Psoas muscle (tissue), 8 donors: Measurements from ENCODE around the gene PLXDC2. TPM values are rescaled to one million over a fixed set of nuclear protein-coding genes. Genes with fewer than 3 reads are reported as not detected.

Source experiments
- ATAC-seq, 4 donors: fragments of 200-7000 bp; cut with Tn5 transposase; one replicate each; pipeline ENCODE4 v1.9.1; 2020; ENCODE audit warnings: moderate library complexity in 3 of 4, mild to moderate bottlenecking in 2 of 4
- DNase-seq, 2 donors: peaks; one replicate each; pipeline ENCODE4 v3.0.0-alpha.2; 2020
- H3K27ac ChIP-seq: fragments of 200-600 bp; one replicate; pipeline ENCODE4 v1.8.0; 2022
- H3K27me3 ChIP-seq, 3 donors: fragments of 200-600 bp in 1 of 3; one replicate each; pipeline versions ENCODE4 v1.6.1 to v1.8.0; 2013 to 2022; ENCODE audit warnings: low read length in 2 of 3, mild to moderate bottlenecking in 2 of 3, moderate library complexity in 1 of 3; ENCODE audit not compliant: insufficient read depth in 3 of 3
- H3K36me3 ChIP-seq, 2 donors: fragments of 200-600 bp in 1 of 2; one replicate each; pipeline versions ENCODE4 v1.6.1 to v1.8.0; 2013 to 2022; ENCODE audit warnings: low read depth in 1 of 2, mild to moderate bottlenecking in 1 of 2, moderate library complexity in 1 of 2; ENCODE audit not compliant: insufficient read depth in 1 of 2
- H3K4me1 ChIP-seq: fragments of 200-600 bp; one replicate; pipeline ENCODE4 v1.8.0; 2022
- H3K4me3 ChIP-seq: fragments of 200-600 bp; one replicate; pipeline ENCODE4 v1.8.0; 2022; ENCODE audit warnings: mild to moderate bottlenecking
- H3K9me3 ChIP-seq: fragments of 200-600 bp; one replicate; pipeline ENCODE4 v1.8.0; 2022
- CTCF ChIP-seq: fragments of 200-600 bp; IDR thresholded peaks from one replicate; pipeline ENCODE4 v1.8.0; 2022; ENCODE audit warnings: antibody characterized with exemption
- WGBS, 3 donors: extraction: QIAGEN DNeasy Blood & Tissue Kit; methylation state at CpG; one replicate each; pipeline versions ENCODE4 v1.1.6 to v1.1.7; 2013; 5-methylcytosine and 5-hydroxymethylcytosine counted together
- intact Hi-C, 2 donors: fragments of 100-400 bp; cut with DNase I; formaldehyde crosslinking; loops; one replicate each; pipeline versions ENCODE4 v1.11.0 to v1.14.2; 2022
- polyA plus RNA-seq, 3 donors: library from polyadenylated mRNA; stranded (reverse); fragments of 200-250 nt; gene quantifications; one replicate each; pipeline ENCODE4 v1.2.3, GENCODE V29; 2013
- total RNA-seq, 4 donors: library from RNA; stranded (reverse); fragmentation: NEBNext Ultra II Directional in 2 of 4; extraction: Animal tissue kit (Norgen Biotek cat#: 25700) in 2 of 4; gene quantifications; one replicate each; pipeline versions ENCODE4 v1.2.1 to v1.2.4, GENCODE V29; 2021 to 2023
- donor health status: healthy with polysubstance abuse.
- donor health status: DM: no; HTN: no; CAD: no; lungs with moderate emphysema.
- donor health status: Bipolar disorder and iron deficiency.
- donor health status: healthy.
- donor health status: DM: yes; HTN: yes; CAD: no.
- donor health status: DM: no; HTN: no; CAD: no.
- donor health status: DM: no; HTN: no; CAD: no.
- donor health status: DM: yes; HTN: yes; CAD: no.

Gene PLXDC2
- total and polyA plus RNA-seq, 7 donors = 2.3 to 21.4 (median 9.2) TPM

- Histone ChIP-seq H3K36me3 (peaks cover 0 to 4% of the 10 kb centered on the region in 2 donors), H3K9me3 (no peaks in the 10 kb centered on the region), H3K4me3 (no peak overlapping the region), H3K4me1 (no peaks in the 10 kb centered on the region), H3K27me3 (no peaks in the 10 kb centered on the region), H3K27ac (no peak overlapping the region)
- intact Hi-C loops = no loop called here
- ATAC-seq (no peak), DNase-seq (no peak)
- TF ChIP-seq CTCF = no peak
- 65 to 74% (median 67%) methylated on average over 3 of the region's 3 CpGs for WGBS, 3 donors
These were observed 458.3 kb downstream of the PLXDC2 start for GRCh38 chr10:20274571-20274970.

- peaks cover 0 to 22% of the 10 kb centered on the region in 2 donors for H3K36me3 ChIP-seq
- no peaks in the 10 kb centered on the region for H3K27me3 ChIP-seq
- H3K27ac ChIP-seq = no peak overlapping the region
- H3K4me3 ChIP-seq = no peak overlapping the region
- WGBS, 3 donors = 44 to 68% (median 56%) methylated on average over 6 of the region's 6 CpGs
- H3K4me1 ChIP-seq = no peaks in the 10 kb centered on the region
- intact Hi-C loops = no loop called here
- TF ChIP-seq CTCF = no peak
- no peak for DNase-seq
- H3K9me3 ChIP-seq = no peaks in the 10 kb centered on the region
- no peak for ATAC-seq
These were observed 460.1 kb downstream of the PLXDC2 start for GRCh38 chr10:20276127-20276979.

- Histone ChIP-seq H3K4me1 (no peaks in the 10 kb centered on the region), H3K9me3 (no peaks in the 10 kb centered on the region), H3K36me3 (peaks cover 0 to 22% of the 10 kb centered on the region in 2 donors), H3K4me3 (no peak overlapping the region), H3K27me3 (no peaks in the 10 kb centered on the region), H3K27ac (no peak overlapping the region)
- TF ChIP-seq CTCF = no peak
- DNase-seq (no peak), ATAC-seq (no peak)
- WGBS, 3 donors = 79 to 80% (median 79%) methylated on average over 3 of the region's 3 CpGs
- intact Hi-C loops = no loop called here
These were observed 461.6 kb downstream of the PLXDC2 start for GRCh38 chr10:20277820-20278219.

- intact Hi-C loops = no loop called here
- TF ChIP-seq CTCF = no peak
- ATAC-seq = no peak
These were observed 465.3 kb downstream of the PLXDC2 start for GRCh38 chr10:20281579-20281978.

GRCh38 chr10:20287586-20287985, 471.4 kb downstream of the PLXDC2 start:
- no peaks in the 10 kb centered on the region for H3K9me3 ChIP-seq
- H3K4me1 ChIP-seq = no peaks in the 10 kb centered on the region
- H3K27me3 ChIP-seq = no peaks in the 10 kb centered on the region
- no peak overlapping the region for H3K4me3 ChIP-seq
- H3K36me3 ChIP-seq = peaks cover 0 to 4% of the 10 kb centered on the region in 2 donors
- ATAC-seq (no peak), DNase-seq (no peak)
- H3K27ac ChIP-seq = no peak overlapping the region
- intact Hi-C loops = no loop called here
- 24 to 52% (median 34%) methylated on average over 5 of the region's 5 CpGs for WGBS, 3 donors
- no peak for TF ChIP-seq CTCF

More at GRCh38 chr10:20281579-20281978, 465.3 kb downstream of the PLXDC2 start:
- H3K4me1 ChIP-seq = no peaks in the 10 kb centered on the region
- H3K4me3 ChIP-seq = no peak overlapping the region
- H3K9me3 ChIP-seq = no peaks in the 10 kb centered on the region
- no peak for DNase-seq
- no peaks in the 10 kb centered on the region for H3K27me3 ChIP-seq
- H3K27ac ChIP-seq = no peak overlapping the region
- peaks cover 0 to 26% of the 10 kb centered on the region in 2 donors for H3K36me3 ChIP-seq
- WGBS, 3 donors = 88 to 95% (median 90%) methylated on average over 1 of the region's 1 CpG
